ENCODE data around the gene RERG.

Gene RERG

DNA sequence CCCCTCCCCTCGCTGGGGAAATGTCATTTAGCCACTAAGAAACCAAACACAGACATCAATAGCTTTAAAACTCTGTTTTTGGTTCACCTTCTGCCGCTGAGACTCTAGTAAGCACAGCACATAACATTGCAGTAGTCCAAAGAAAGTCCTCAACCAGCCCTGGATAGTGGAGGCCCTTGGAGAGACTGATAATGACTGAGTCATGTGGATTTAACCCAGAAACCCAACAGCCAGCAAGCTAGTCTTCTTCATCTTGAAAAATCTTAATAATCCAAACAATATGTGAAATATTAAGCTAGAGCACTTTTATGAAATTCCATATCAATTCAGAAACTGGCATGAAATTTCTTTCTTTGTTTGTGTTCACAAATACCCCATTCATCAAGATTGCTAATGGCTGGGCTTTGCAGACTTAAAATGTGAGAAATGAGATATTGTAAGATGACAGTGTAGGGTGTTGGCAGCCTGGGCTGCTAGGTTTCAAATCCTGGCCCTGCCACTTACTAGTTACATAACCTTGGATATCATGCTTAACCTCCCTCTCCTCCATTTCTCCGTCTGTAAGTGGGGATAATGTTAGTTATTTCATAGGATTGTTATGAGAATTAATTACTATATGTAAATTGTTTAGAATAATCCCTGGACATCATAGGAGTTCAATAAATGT is 40.1 kb downstream of the RERG start:
- H3K27ac ChIP-seq: peak overlapping the region; percentile 58
- H3K79me2 ChIP-seq: no peaks in the 10 kb centered on the region
- H3K4me3 ChIP-seq (ENCODE audit: low read depth, low read length): no peak overlapping the region
- H3K36me3 ChIP-seq (ENCODE audit: control insufficient read depth, insufficient read depth, low read length): no peaks in the 10 kb centered on the region
- peaks cover 12% of the 10 kb centered on the region for H3K4me1 ChIP-seq
- no peaks in the 10 kb centered on the region for H3K9me3 ChIP-seq (ENCODE audit: control insufficient read depth, low read length)
- H3K4me2 ChIP-seq (ENCODE audit: low read length): no peak overlapping the region
- H3K9ac ChIP-seq: no peak overlapping the region
- no peaks in the 10 kb centered on the region for H3K27me3 ChIP-seq (ENCODE audit: control insufficient read depth, insufficient read depth, low read length)
- TF ChIP-seq, protein P1, sequence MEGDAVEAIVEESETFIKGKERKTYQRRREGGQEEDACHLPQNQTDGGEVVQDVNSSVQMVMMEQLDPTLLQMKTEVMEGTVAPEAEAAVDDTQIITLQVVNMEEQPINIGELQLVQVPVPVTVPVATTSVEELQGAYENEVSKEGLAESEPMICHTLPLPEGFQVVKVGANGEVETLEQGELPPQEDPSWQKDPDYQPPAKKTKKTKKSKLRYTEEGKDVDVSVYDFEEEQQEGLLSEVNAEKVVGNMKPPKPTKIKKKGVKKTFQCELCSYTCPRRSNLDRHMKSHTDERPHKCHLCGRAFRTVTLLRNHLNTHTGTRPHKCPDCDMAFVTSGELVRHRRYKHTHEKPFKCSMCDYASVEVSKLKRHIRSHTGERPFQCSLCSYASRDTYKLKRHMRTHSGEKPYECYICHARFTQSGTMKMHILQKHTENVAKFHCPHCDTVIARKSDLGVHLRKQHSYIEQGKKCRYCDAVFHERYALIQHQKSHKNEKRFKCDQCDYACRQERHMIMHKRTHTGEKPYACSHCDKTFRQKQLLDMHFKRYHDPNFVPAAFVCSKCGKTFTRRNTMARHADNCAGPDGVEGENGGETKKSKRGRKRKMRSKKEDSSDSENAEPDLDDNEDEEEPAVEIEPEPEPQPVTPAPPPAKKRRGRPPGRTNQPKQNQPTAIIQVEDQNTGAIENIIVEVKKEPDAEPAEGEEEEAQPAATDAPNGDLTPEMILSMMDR (IDR thresholded peaks at IDR 0.05): no peak
- H2AFZ ChIP-seq: no peak overlapping the region

DNA sequence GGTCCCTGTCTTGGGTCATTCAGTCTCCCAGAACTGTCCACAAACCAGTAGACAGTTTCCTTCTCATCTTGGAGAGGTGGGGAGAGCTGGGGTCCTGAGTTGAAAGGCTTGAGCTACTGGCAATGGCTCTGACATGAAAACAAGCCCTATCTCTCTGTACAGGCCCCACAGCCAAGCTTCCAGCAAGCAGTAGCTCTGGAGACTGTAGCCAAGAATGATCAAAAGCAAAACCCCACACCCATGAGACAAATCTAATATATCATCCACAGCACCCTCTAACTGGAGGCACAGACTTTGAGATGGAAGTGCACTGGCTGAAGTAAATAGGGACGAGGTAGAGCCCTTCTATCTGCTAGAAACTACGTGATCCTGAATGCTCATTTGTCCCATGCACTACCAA is 40.9 kb downstream of the RERG start:
- H3K36me3 ChIP-seq (ENCODE audit: control insufficient read depth, insufficient read depth, low read length): no peaks in the 10 kb centered on the region
- no peak overlapping the region for H3K9ac ChIP-seq
- no peaks in the 10 kb centered on the region for H3K27me3 ChIP-seq (ENCODE audit: control insufficient read depth, insufficient read depth, low read length)
- no peak overlapping the region for H3K4me2 ChIP-seq (ENCODE audit: low read length)
- peak overlapping the region; percentile 58 for H3K27ac ChIP-seq
- no peak overlapping the region for H3K4me3 ChIP-seq (ENCODE audit: low read depth, low read length)
- peaks cover 10% of the 10 kb centered on the region for H3K4me1 ChIP-seq
- TF ChIP-seq, protein P1 (IDR thresholded peaks at IDR 0.05): no peak
- H3K9me3 ChIP-seq (ENCODE audit: control insufficient read depth, low read length): no peaks in the 10 kb centered on the region
- H2AFZ ChIP-seq: peak overlapping the region; percentile 14
- no peaks in the 10 kb centered on the region for H3K79me2 ChIP-seq

DNA sequence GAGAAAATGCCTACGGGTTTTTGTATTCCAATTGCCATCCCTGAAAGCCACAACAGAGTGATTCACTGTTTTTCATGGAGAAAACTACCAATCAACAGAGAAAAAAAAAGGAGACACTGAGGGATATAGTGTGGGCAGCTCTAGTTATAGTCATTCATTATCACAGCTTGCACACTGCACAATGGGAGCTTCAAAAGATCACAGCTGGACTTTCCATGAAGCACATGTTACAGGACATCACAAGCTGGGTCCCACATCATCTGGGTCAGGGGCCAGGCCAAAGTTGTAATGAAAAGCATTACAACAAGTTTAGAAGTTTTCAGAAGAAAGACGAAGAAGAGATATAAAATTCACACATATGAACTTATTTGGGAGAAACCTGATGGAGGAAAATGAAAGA is 41.5 kb downstream of the RERG start:
- TF ChIP-seq, protein P1 (IDR thresholded peaks at IDR 0.05): no peak

DNA sequence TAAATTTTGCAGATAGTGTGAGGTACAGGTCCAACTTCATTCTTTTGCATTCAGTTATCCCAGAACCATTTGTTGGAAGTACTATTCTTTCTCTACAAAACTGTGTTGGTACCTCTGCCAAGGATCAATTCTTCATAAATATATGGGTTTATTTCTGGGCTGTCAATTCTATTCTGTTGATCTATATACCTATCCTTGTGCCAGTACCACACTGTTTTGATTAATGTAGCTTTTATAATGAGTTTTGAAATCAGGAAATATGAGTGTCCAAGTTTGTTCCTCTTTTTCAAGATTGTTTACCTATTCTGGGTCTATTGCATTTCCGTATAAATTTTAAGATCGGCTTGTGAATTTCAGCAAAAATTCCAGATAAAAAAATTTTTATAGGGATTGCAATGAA is 48.1 kb downstream of the RERG start:
- Histone ChIP-seq H3K9me3 (ENCODE audit: control insufficient read depth, low read length) (no peaks in the 10 kb centered on the region), H2AFZ (no peak overlapping the region), H3K4me3 (ENCODE audit: low read depth, low read length) (no peak overlapping the region), H3K4me1 (peaks cover 13% of the 10 kb centered on the region), H3K36me3 (ENCODE audit: control insufficient read depth, insufficient read depth, low read length) (no peaks in the 10 kb centered on the region), H3K27me3 (ENCODE audit: control insufficient read depth, insufficient read depth, low read length) (no peaks in the 10 kb centered on the region), H3K9ac (no peak overlapping the region), H3K4me2 (ENCODE audit: low read length) (no peak overlapping the region), H3K79me2 (no peaks in the 10 kb centered on the region), H3K27ac (no peak overlapping the region)
- TF ChIP-seq, protein P1 (IDR thresholded peaks at IDR 0.05): no peak

More for the DNA sequence above, 41.5 kb downstream of the RERG start:
- no peaks in the 10 kb centered on the region for H3K9me3 ChIP-seq (ENCODE audit: control insufficient read depth, low read length)
- H3K4me2 ChIP-seq (ENCODE audit: low read length): no peak overlapping the region
- no peak overlapping the region for H3K9ac ChIP-seq
- no peaks in the 10 kb centered on the region for H3K36me3 ChIP-seq (ENCODE audit: control insufficient read depth, insufficient read depth, low read length)
- H3K27ac ChIP-seq: peak overlapping the region; percentile 58
- no peak overlapping the region for H2AFZ ChIP-seq
- peaks cover 5% of the 10 kb centered on the region for H3K4me1 ChIP-seq
- H3K4me3 ChIP-seq (ENCODE audit: low read depth, low read length): no peak overlapping the region
- no peaks in the 10 kb centered on the region for H3K27me3 ChIP-seq (ENCODE audit: control insufficient read depth, insufficient read depth, low read length)
- no peaks in the 10 kb centered on the region for H3K79me2 ChIP-seq

Data from parathyroid adenoma (tissue), 2 donors.